GM19438 (cell line): ENCODE data around the gene LAMC3.
"Not testable (repeated sequence)": the region's sequence is repeated elsewhere in the genome, so short reads cannot be mapped to it uniquely, and the experiment has no call there.

Source experiments
- ATAC-seq: cut with Tn5 transposase; IDR thresholded peaks from one replicate; pipeline ENCODE4 v1.9.1; 2021; ENCODE audit warnings: low read depth; ENCODE audit not compliant: unreplicated experiment

Gene LAMC3

GRCh38 chr9:131112374-131113154 is 103.6 kb downstream of the LAMC3 start:
- ATAC-seq, result no peak

GRCh38 chr9:131113655-131114054 is 104.7 kb downstream of the LAMC3 start:
- no peak for ATAC-seq

GRCh38 chr9:131114084-131114535 is 105.1 kb downstream of the LAMC3 start:
- no peak for ATAC-seq

GRCh38 chr9:131115360-131115742 is 106.4 kb downstream of the LAMC3 start:
- not testable (repeated sequence) for ATAC-seq

- ATAC-seq, result no peak
Measured at GRCh38 chr9:131116281-131117120, 107.5 kb downstream of the LAMC3 start.

GRCh38 chr9:131117121-131117761 is 108.3 kb downstream of the LAMC3 start:
- no peak for ATAC-seq

GRCh38 chr9:131117762-131118145 is 108.8 kb downstream of the LAMC3 start:
- no peak for ATAC-seq

GRCh38 chr9:131119600-131119999 is 110.6 kb downstream of the LAMC3 start:
- no peak for ATAC-seq

GRCh38 chr9:131120620-131121228 is 111.8 kb downstream of the LAMC3 start:
- ATAC-seq, result no peak

- ATAC-seq, result no peak
Measured at GRCh38 chr9:131121346-131121745, 112.4 kb downstream of the LAMC3 start.

GRCh38 chr9:131122158-131122557 is 113.2 kb downstream of the LAMC3 start:
- no peak for ATAC-seq

GRCh38 chr9:131125038-131125287 is 116.0 kb downstream of the LAMC3 start:
- ATAC-seq, result peak; percentile 5

GRCh38 chr9:131125288-131126058 is 116.5 kb downstream of the LAMC3 start, which contains the start of gene NUP214:
NUP214 (plus strand) TSS chr9:131125586; CDS start chr9:131125705, 119 bp downstream.
- peak; percentile 83 for ATAC-seq

GRCh38 chr9:131126059-131126426 is 117.1 kb downstream of the LAMC3 start:
- ATAC-seq, result no peak

GRCh38 chr9:131129183-131129582 is 120.2 kb downstream of the LAMC3 start:
- no peak for ATAC-seq

GRCh38 chr9:131138676-131139075 is 129.7 kb downstream of the LAMC3 start:
- no peak for ATAC-seq

GRCh38 chr9:131140112-131140511 is 131.1 kb downstream of the LAMC3 start:
- no peak for ATAC-seq

GRCh38 chr9:131140550-131140949 is 131.6 kb downstream of the LAMC3 start:
- no peak for ATAC-seq

- ATAC-seq, result no peak
Measured at GRCh38 chr9:131142160-131142559, 133.2 kb downstream of the LAMC3 start.
